H7 (cell line): ENCODE results near the gene EXT2. TPM values are rescaled to one million over a fixed set of nuclear protein-coding genes. Genes with fewer than 3 reads are reported as not detected.
A peak's percentile ranks its signal among the peaks of the same experiment; 100 is the strongest.

Experiments
- DNase-seq: peaks from one replicate; pipeline ENCODE4 v3.0.0; 2012
- H3K27me3 ChIP-seq: 2 replicates; pipeline ENCODE4 v1.6.0; 2011; ENCODE audit warnings: mild to moderate bottlenecking, low read length; ENCODE audit not compliant: control insufficient read depth, insufficient read depth
- H3K36me3 ChIP-seq: replicated peaks from 2 replicates; pipeline ENCODE4 v1.5.1; 2011; ENCODE audit warnings: low read length; ENCODE audit not compliant: control insufficient read depth, insufficient read depth
- H3K4me3 ChIP-seq: 2 replicates; pipeline ENCODE4 v1.5.1; 2011; ENCODE audit warnings: low read depth, mild to moderate bottlenecking, control low read depth, low read length, moderate library complexity; ENCODE audit not compliant: insufficient read depth
- total RNA-seq: library from RNA; depleted of rRNA; stranded (reverse); fragments of >200 nt; shearing (Covaris generic); gene quantifications from 2 replicates; pipeline ENCODE4 v1.2.3, GENCODE V29; 2014

EXT2 gene
- total RNA-seq, 1 experiment from 2014 or later: 52.4 TPM

- no peak overlapping the region for H3K4me3 ChIP-seq
- no peaks in the 10 kb centered on the region for H3K36me3 ChIP-seq
- H3K27me3 ChIP-seq: no peaks in the 10 kb centered on the region
- no peak for DNase-seq
Measured at GRCh38 chr11:44101098-44101497, 5.6 kb downstream of the EXT2 start.

DNA sequence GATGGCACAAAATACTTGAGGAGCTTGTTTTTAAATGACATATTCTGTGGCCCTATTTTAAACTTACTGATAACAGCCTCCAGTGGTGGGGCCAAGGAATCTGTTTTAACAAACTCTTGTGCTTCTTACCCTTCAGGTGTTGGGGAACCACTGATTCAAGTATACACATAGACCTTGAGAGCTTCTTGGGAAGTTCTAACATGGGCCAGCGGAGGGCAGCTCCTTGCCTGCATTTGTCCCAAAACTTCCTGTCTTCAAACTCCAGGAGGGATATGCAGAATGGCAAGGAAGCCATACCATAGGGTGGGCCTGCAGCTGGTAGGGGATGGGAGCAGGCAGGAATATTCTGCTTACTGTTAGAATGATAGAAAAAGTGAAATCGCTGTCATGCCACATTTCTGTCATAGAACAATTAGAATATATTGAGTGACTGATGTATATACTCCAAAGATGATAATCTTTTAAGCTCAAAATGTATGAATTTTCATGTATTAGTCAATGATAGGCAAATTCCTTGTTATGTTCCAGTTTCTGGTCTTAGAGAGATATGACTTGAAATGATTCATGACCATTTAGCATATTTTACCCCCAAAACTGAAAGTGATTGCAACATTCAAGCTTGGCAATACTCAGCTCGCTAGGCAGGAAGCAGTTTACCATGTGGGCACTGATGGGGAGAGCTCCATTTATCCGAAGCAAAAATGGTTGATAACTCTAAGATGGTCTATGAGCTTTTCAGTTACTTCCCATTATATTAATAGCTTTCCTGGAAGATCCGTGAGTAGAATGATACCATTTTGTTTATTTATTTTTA, 9.2 kb downstream of the EXT2 start:
- peak; percentile 33 for DNase-seq
- Histone ChIP-seq H3K4me3 (no peak overlapping the region), H3K36me3 (peaks cover 2% of the 10 kb centered on the region), H3K27me3 (no peaks in the 10 kb centered on the region)

GRCh38 chr11:44108260-44108659, 12.8 kb downstream of the EXT2 start:
- no peak overlapping the region for H3K4me3 ChIP-seq
- no peak for DNase-seq
- H3K36me3 ChIP-seq: peaks cover 2% of the 10 kb centered on the region
- no peaks in the 10 kb centered on the region for H3K27me3 ChIP-seq

- DNase-seq: peak; percentile 45
- Histone ChIP-seq H3K27me3 (no peaks in the 10 kb centered on the region), H3K4me3 (no peak overlapping the region), H3K36me3 (peaks cover 3% of the 10 kb centered on the region)
Measured at GRCh38 chr11:44110231-44110679, 14.8 kb downstream of the EXT2 start.

- Histone ChIP-seq H3K4me3 (no peak overlapping the region), H3K27me3 (no peaks in the 10 kb centered on the region), H3K36me3 (peaks cover 3% of the 10 kb centered on the region)
- no peak for DNase-seq
Measured at GRCh38 chr11:44112091-44112821, 16.8 kb downstream of the EXT2 start.

DNA sequence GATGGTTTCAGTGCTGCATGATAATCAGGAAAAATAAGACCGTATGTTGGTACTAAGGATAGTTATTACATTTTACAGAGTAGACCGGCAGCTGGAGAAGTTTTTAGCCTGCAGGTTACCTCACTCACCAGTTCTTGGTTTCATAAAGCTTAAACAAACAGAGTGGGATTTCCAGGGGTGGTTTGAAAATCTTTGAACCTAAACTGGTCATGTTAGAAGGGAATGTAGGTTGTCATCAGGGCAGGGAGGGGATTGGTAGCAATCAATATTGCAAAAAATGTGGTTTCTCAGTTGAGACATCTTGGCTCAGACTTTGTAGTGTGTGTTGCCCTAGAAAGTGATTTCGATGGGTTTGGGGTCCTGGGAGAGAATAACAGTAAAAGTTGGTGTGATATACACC, 17.5 kb downstream of the EXT2 start:
- Histone ChIP-seq H3K27me3 (no peaks in the 10 kb centered on the region), H3K4me3 (no peak overlapping the region), H3K36me3 (peaks cover 3% of the 10 kb centered on the region)
- DNase-seq: no peak

DNA sequence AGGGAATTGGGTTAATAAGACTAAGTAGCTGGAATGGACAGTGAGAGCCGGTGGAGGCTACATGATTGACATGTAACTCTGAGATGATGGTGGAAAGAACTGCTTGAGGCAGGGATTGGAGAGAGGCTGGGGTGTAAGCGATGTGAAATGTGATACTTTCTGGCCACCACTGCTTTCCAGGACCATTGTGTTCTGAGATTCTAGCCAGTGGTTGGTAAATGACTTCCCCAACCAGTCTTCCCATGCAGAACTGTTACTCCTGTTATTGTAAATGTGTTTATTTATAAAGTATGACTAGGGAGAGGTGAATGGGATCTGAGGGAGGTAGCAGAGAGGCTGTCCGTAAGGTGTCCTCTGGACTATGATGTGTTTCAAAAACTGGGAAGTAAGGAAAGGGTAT, 18.1 kb downstream of the EXT2 start:
- DNase-seq: no peak
- peaks cover 3% of the 10 kb centered on the region for H3K36me3 ChIP-seq
- no peaks in the 10 kb centered on the region for H3K27me3 ChIP-seq
- H3K4me3 ChIP-seq: no peak overlapping the region

- no peak for DNase-seq
- no peak overlapping the region for H3K4me3 ChIP-seq
Measured at GRCh38 chr11:44116234-44116830, 20.9 kb downstream of the EXT2 start.

GRCh38 chr11:44120169-44120568, 24.7 kb downstream of the EXT2 start:
- DNase-seq: peak; percentile 29

More at GRCh38 chr11:44116234-44116830, 20.9 kb downstream of the EXT2 start:
- Histone ChIP-seq H3K27me3 (no peaks in the 10 kb centered on the region), H3K36me3 (peaks cover 2% of the 10 kb centered on the region)

GRCh38 chr11:44125598-44125997, 30.1 kb downstream of the EXT2 start:
- no peak for DNase-seq
- no peaks in the 10 kb centered on the region for H3K27me3 ChIP-seq
- H3K4me3 ChIP-seq: no peak overlapping the region
- no peaks in the 10 kb centered on the region; the same call in 1 of the 2 replicates for H3K36me3 ChIP-seq

More at GRCh38 chr11:44120169-44120568, 24.7 kb downstream of the EXT2 start:
- H3K27me3 ChIP-seq: no peaks in the 10 kb centered on the region
- no peaks in the 10 kb centered on the region; the same call in none of the 2 replicates for H3K36me3 ChIP-seq
- H3K4me3 ChIP-seq: no peak overlapping the region

- DNase-seq: no peak
- no peaks in the 10 kb centered on the region for H3K27me3 ChIP-seq
- no peak overlapping the region for H3K4me3 ChIP-seq
- H3K36me3 ChIP-seq: peaks cover 2% of the 10 kb centered on the region
Measured at GRCh38 chr11:44126304-44126703, 30.8 kb downstream of the EXT2 start.

DNA sequence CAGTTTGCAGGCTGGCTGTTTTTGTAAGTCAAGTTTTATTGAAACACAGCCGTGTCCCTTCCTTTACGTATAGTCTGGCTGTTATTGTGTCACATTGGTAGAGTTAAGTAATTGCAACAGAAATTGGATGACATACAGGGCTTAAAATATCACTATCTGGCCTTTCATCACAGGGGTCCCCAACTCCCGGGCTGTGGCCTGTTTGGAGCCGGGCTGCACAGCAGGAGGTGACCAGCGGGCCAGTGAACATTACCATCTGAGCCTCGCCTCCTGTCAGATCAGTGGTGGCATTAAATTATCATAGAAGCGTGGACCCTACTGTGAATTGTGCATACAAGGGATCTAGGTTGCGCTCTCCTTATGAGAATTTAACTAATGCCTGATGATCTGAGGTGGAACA, 31.7 kb downstream of the EXT2 start:
- DNase-seq: no peak
- peaks cover 2% of the 10 kb centered on the region for H3K36me3 ChIP-seq
- H3K27me3 ChIP-seq: no peaks in the 10 kb centered on the region

DNA sequence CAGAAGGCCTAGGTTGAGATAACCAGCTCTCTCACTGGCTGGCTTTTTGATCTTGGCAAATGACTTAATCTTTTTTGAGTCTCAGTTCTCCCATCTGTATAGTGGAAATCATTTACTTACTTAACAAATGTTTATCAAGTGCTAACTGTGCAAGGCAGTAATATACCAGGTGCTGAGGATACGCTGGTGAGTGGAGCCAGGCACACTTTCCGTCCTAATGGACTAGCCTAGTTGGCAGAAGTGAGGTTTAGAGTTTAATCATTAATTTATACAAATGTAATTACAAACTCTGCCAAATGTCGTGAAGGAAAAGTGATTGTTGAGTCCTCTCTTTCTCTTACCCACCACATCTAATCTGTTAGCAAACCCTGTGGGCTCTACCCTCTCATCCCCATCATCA, 33.3 kb downstream of the EXT2 start:
- Histone ChIP-seq H3K27me3 (no peaks in the 10 kb centered on the region), H3K4me3 (no peak overlapping the region), H3K36me3 (peaks cover 2% of the 10 kb centered on the region)
- no peak for DNase-seq

More for the DNA sequence above, 31.7 kb downstream of the EXT2 start:
- no peak overlapping the region for H3K4me3 ChIP-seq

DNA sequence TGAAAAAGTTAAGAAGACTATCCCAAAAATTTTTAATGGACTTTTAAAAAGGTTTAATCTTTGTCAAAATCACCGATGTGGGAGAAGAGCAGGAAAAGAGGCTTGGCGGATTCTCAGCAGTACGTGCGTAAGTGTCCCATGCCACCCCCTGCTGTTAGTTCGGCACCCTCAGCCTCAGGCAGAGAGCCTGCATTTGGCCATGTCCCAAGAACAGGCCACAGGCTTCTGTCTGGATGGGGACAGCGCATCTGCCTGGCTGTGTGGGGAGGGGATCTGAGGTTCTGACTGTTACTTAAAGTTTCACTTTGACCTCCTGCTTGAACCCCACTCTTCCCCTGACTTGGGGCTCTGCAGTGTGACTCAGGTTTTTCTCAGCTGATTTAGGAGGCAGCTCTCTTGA, 35.3 kb downstream of the EXT2 start:
- DNase-seq: no peak
- peaks cover 2% of the 10 kb centered on the region for H3K36me3 ChIP-seq
- no peak overlapping the region for H3K4me3 ChIP-seq
- no peaks in the 10 kb centered on the region for H3K27me3 ChIP-seq
